ENCODE results near the gene UBE2J2. TPM values are rescaled to one million over a fixed set of nuclear protein-coding genes. Genes with fewer than 3 reads are reported as not detected.
A peak's percentile ranks its signal among the peaks of the same experiment; 100 is the strongest.

UBE2J2 gene
- total RNA-seq, 1 donor: 32.6 TPM

DNA sequence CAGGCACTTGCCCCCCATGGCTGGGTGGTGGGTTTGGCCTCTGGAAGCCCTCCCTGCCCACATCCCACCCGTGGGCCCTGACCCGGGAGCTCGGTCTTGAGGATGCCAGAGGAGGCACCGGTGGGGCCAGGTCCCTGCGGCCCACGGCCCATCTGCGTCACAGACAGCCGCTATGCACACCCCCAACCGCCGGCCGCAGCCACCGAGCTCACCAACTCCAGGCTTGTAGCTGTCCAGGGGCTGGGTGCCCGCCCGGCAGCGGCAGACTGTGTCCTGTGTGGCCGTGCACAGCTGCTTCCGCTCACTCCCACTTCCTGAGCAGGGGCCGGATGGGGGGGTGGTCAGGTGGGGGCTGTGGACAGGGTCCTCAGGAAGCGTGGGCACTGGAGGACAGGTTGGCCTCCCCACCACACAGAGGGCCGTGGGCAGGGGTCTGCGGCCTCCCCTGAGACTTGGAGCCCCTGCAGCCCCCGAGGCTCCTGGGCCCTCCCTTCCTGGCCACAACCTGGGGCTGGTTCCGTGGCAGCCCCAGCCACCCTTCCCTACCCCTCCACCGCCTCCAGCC, 60.8 kb downstream of the UBE2J2 start:
- H3K27me3 ChIP-seq (ENCODE audit: insufficient read depth, low read length): no peaks in the 10 kb centered on the region
- no peak overlapping the region for H3K27ac ChIP-seq (ENCODE audit: low read depth, low read length)
- peaks cover 5% of the 10 kb centered on the region for H3K36me3 ChIP-seq (ENCODE audit: insufficient read depth, low read length)
- no peak overlapping the region for H3K4me3 ChIP-seq (ENCODE audit: insufficient read depth, low read length)
- H2AFZ ChIP-seq (ENCODE audit: low read length): no peak overlapping the region
- H3K9me3 ChIP-seq (ENCODE audit: low read depth, low read length): no peaks in the 10 kb centered on the region
- TF ChIP-seq, protein P1, sequence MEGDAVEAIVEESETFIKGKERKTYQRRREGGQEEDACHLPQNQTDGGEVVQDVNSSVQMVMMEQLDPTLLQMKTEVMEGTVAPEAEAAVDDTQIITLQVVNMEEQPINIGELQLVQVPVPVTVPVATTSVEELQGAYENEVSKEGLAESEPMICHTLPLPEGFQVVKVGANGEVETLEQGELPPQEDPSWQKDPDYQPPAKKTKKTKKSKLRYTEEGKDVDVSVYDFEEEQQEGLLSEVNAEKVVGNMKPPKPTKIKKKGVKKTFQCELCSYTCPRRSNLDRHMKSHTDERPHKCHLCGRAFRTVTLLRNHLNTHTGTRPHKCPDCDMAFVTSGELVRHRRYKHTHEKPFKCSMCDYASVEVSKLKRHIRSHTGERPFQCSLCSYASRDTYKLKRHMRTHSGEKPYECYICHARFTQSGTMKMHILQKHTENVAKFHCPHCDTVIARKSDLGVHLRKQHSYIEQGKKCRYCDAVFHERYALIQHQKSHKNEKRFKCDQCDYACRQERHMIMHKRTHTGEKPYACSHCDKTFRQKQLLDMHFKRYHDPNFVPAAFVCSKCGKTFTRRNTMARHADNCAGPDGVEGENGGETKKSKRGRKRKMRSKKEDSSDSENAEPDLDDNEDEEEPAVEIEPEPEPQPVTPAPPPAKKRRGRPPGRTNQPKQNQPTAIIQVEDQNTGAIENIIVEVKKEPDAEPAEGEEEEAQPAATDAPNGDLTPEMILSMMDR (IDR thresholded peaks at IDR 0.05; ENCODE audit: extremely low read depth, low read depth, low read length): no peak
- no peak overlapping the region for H3K4me2 ChIP-seq (ENCODE audit: insufficient read depth, low read length)
- no peaks in the 10 kb centered on the region for H3K79me2 ChIP-seq (ENCODE audit: insufficient read depth, low read length)
- no peaks in the 10 kb centered on the region for H4K20me1 ChIP-seq (ENCODE audit: insufficient read depth, low read length)
- DNase-seq (ENCODE audit: insufficient read length, low spot score, missing footprints): peak; percentile 95
- H3K4me1 ChIP-seq (ENCODE audit: insufficient read depth, low read length): peaks cover 10% of the 10 kb centered on the region

DNA sequence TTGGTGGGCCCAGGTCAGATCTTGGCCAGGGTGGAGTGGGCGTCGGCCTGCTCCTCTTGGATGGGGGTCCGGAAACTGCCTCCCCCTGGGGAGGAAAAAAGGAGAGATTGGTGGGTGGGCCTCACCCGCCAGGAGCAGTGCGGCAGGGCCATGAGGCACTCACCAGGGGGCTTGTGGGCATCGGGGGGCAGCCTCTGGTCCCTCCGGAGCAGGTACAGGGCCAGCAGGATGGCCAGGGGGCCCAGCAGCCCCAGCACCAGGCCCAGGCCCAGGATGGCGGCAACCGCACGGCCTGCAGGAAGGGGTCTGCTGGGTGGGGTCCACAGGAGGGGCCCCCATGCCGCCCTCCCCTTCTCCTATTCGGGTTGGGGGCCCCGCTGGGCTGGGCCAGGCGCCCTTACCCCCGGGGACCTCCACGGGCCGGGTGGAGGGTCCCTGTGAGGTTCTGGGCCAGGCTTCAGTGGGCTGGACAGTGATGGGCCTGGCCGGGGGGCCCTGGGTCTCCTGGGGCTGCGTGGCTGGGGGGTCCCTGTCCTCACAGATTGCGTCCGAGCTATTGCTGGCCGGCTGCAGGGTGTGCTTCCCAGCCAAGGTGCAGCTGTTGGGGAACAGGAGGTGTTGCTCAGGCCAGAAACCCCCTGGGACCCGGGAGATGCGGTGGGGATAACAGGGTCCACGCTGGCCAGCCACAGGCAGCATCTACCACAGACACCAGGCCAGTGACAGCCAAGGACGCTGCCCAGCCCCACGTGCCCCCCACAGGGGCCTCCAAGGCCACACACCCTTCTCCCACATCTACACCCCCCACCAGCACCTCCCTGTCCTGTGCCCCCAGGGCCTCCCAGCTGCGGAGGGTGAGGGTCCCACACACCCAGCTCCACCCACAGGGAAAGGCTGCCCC, 61.9 kb downstream of the UBE2J2 start:
- Histone ChIP-seq H3K4me2 (ENCODE audit: insufficient read depth, low read length) (no peak overlapping the region), H2AFZ (ENCODE audit: low read length) (no peak overlapping the region)
- DNase-seq (ENCODE audit: insufficient read length, low spot score, missing footprints): peak; percentile 88

DNA sequence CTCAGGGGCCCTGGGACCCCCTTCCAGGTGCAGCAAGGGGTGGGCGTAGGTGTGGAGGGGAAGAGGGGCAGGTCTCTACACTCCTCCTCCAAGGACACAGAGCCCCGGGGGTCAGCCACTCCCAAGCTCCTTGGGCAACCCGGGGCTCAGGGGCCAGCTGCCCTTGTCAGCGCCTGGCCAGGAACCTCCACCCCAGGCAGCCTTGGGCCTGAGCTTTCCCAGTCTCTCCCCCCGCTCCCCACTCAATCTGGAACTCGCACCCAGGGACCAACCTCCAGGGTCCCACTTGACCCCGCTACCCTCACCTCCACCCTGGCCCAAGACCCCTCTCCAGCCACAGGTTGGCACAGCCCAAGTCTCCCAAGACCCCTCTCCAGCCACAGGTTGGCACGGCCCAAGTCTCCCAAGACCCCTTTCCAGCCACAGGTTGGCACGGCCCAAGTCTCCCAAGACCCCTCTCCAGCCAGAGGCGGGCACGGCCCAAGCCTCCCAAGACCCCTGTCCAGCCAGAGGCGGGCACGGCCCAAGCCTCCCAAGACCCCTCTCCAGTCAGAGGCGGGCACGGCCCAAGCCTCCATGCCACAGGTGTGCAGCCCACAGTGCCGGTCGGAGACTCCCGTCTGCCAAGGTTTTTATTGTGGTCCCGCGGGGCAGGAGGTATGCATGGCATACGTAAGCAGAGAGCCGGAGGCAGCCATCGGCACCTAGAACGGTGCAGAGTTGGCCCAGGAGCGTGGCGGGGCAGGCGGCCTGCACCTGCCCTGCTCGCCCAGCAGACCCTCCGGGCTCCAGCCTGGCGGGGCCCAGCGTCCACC, 62.7 kb downstream of the UBE2J2 start:
- H3K4me2 ChIP-seq (ENCODE audit: insufficient read depth, low read length): no peak overlapping the region
- H3K36me3 ChIP-seq (ENCODE audit: insufficient read depth, low read length): no peaks in the 10 kb centered on the region
- H3K4me3 ChIP-seq (ENCODE audit: insufficient read depth, low read length): no peak overlapping the region
- no peaks in the 10 kb centered on the region for H3K79me2 ChIP-seq (ENCODE audit: insufficient read depth, low read length)
- TF ChIP-seq, protein P1 (IDR thresholded peaks at IDR 0.05; ENCODE audit: extremely low read depth, low read depth, low read length): no peak
- H3K4me1 ChIP-seq (ENCODE audit: insufficient read depth, low read length): peaks cover 13% of the 10 kb centered on the region
- no peak for DNase-seq (ENCODE audit: insufficient read length, low spot score, missing footprints)
- no peak overlapping the region for H3K27ac ChIP-seq (ENCODE audit: low read depth, low read length)
- H3K27me3 ChIP-seq (ENCODE audit: insufficient read depth, low read length): peaks cover 11% of the 10 kb centered on the region
- H2AFZ ChIP-seq (ENCODE audit: low read length): no peak overlapping the region
- H3K9me3 ChIP-seq (ENCODE audit: low read depth, low read length): no peaks in the 10 kb centered on the region
- no peaks in the 10 kb centered on the region for H4K20me1 ChIP-seq (ENCODE audit: insufficient read depth, low read length)

More for the DNA sequence above, 61.9 kb downstream of the UBE2J2 start:
- TF ChIP-seq, protein P1 (IDR thresholded peaks at IDR 0.05; ENCODE audit: extremely low read depth, low read depth, low read length): no peak
- no peaks in the 10 kb centered on the region for H3K9me3 ChIP-seq (ENCODE audit: low read depth, low read length)
- no peaks in the 10 kb centered on the region for H4K20me1 ChIP-seq (ENCODE audit: insufficient read depth, low read length)
- no peaks in the 10 kb centered on the region for H3K79me2 ChIP-seq (ENCODE audit: insufficient read depth, low read length)
- H3K27me3 ChIP-seq (ENCODE audit: insufficient read depth, low read length): peaks cover 4% of the 10 kb centered on the region
- no peak overlapping the region for H3K27ac ChIP-seq (ENCODE audit: low read depth, low read length)
- H3K4me3 ChIP-seq (ENCODE audit: insufficient read depth, low read length): no peak overlapping the region
- peaks cover 3% of the 10 kb centered on the region for H3K36me3 ChIP-seq (ENCODE audit: insufficient read depth, low read length)
- H3K4me1 ChIP-seq (ENCODE audit: insufficient read depth, low read length): peaks cover 13% of the 10 kb centered on the region
